ENCODE measurements around the gene ADCY5.

Gene ADCY5

DNA sequence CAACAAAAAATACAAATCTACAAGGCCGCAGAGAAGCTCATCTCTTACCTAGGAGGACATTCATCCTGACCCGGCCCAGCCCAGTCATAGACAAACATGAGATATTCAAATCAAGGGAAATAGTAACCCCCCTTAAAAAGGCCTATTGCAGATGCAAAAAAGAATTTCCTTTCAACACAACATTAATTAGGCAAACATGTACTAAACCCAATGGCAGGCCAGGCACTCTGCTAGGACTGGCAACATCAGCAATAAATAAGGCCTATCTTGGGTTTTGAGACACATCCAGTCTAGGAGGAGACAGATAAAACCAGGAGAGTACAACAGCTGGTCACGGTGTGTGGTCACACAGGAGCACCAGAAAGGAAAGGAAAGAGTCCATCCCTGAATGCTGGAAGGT, 61.4 kb downstream of the ADCY5 start:
- TF ChIP-seq FOXP2 (optimal IDR thresholded peaks at IDR 0.05; ENCODE audit: borderline replicate concordance, extremely low read depth, extremely low read length, insufficient read depth) (no peak), SIN3A (IDR thresholded peaks at IDR 0.05; ENCODE audit: borderline replicate concordance, insufficient read depth, low read length) (no peak), POLR2AphosphoS5 (IDR thresholded peaks at IDR 0.05; ENCODE audit: low read depth, low read length) (no peak)
- TF ChIP-seq, protein P1, sequence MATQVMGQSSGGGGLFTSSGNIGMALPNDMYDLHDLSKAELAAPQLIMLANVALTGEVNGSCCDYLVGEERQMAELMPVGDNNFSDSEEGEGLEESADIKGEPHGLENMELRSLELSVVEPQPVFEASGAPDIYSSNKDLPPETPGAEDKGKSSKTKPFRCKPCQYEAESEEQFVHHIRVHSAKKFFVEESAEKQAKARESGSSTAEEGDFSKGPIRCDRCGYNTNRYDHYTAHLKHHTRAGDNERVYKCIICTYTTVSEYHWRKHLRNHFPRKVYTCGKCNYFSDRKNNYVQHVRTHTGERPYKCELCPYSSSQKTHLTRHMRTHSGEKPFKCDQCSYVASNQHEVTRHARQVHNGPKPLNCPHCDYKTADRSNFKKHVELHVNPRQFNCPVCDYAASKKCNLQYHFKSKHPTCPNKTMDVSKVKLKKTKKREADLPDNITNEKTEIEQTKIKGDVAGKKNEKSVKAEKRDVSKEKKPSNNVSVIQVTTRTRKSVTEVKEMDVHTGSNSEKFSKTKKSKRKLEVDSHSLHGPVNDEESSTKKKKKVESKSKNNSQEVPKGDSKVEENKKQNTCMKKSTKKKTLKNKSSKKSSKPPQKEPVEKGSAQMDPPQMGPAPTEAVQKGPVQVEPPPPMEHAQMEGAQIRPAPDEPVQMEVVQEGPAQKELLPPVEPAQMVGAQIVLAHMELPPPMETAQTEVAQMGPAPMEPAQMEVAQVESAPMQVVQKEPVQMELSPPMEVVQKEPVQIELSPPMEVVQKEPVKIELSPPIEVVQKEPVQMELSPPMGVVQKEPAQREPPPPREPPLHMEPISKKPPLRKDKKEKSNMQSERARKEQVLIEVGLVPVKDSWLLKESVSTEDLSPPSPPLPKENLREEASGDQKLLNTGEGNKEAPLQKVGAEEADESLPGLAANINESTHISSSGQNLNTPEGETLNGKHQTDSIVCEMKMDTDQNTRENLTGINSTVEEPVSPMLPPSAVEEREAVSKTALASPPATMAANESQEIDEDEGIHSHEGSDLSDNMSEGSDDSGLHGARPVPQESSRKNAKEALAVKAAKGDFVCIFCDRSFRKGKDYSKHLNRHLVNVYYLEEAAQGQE (IDR thresholded peaks at IDR 0.05; ENCODE audit: insufficient read depth in 1 of 2, low read depth in 2 of 2, low read length in 2 of 2) = no peak

DNA sequence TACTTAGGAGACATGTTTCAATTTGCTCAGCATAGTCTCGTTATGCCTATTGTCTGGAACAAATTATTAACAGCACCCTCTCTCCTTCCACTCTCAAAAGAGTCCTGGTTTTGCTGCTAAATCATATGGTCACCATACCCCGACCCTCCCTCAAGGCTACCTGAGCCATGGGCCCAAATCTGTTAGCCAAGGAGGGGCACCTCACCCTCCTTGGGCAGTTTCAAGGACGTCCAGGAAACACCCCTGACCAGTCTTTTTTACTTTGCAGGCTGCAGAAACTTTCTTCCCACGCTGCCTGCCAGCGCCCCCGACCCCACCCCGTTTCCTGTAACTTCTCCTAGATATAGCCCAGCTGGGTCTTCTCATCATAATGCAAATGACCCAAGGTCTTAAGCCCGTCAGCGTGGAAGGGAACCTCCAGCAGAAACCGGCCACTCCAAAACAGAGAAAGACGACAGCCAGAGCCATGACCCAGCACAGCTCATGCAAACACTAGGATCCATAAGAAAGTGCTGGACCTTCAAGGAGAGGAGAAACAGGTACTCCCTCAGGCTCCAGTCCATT, 62.3 kb downstream of the ADCY5 start:
- TF ChIP-seq SIN3A (IDR thresholded peaks at IDR 0.05; ENCODE audit: borderline replicate concordance, insufficient read depth, low read length) (no peak), FOXP2 (optimal IDR thresholded peaks at IDR 0.05; ENCODE audit: borderline replicate concordance, extremely low read depth, extremely low read length, insufficient read depth) (no peak), TAF1 (IDR thresholded peaks at IDR 0.05; ENCODE audit: borderline replicate concordance, insufficient read depth, low read length) (no peak), POLR2AphosphoS5 (IDR thresholded peaks at IDR 0.05; ENCODE audit: low read depth, low read length) (no peak)
- TF ChIP-seq, protein P1 (IDR thresholded peaks at IDR 0.05; ENCODE audit: insufficient read depth in 1 of 2, low read depth in 2 of 2, low read length in 2 of 2) = no peak

DNA sequence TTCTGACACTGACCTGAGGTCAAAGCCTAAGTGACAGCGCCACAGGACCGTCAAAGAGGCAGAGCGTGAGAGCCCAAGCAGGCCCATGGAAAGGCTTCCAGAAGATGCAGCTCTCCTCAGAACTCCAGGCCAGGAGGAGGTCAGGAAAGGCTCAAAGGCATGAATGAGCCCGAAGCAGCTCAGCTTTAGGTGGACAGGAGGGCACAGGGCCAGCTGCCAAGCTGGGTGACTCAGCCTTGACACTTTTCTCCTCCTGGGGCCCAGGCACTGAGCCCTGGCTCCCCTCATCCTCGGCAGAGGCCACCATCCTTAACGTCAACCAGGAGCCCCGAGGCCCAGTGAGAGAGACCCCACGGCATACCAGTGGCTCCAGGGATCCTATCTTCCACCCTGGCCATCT, 62.9 kb downstream of the ADCY5 start:
- TF ChIP-seq POLR2AphosphoS5 (IDR thresholded peaks at IDR 0.05; ENCODE audit: low read depth, low read length) (no peak), TAF1 (IDR thresholded peaks at IDR 0.05; ENCODE audit: borderline replicate concordance, insufficient read depth, low read length) (no peak), SIN3A (IDR thresholded peaks at IDR 0.05; ENCODE audit: borderline replicate concordance, insufficient read depth, low read length) (no peak), FOXP2 (optimal IDR thresholded peaks at IDR 0.05; ENCODE audit: borderline replicate concordance, extremely low read depth, extremely low read length, insufficient read depth) (no peak)
- TF ChIP-seq, protein P1 (IDR thresholded peaks at IDR 0.05; ENCODE audit: insufficient read depth in 1 of 2, low read depth in 2 of 2, low read length in 2 of 2) = no peak

DNA sequence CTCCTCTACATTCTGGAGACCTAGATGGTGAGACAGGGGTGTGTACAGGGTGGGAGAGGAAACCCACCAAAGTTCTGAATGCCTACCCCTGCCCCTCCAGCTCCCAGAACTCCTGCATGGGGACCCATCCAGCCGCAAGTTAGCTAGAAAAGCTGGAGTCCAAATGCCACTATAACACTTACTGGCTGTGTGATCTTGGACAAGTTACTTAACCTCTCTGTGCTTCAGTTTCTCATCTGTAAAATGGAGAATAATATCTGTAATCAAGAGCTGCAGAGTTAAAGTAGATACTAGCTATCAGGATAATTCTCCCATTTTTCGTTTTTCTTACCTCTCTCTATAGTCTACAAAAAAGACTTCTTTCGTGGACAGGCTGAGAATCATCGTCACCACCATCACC, 63.4 kb downstream of the ADCY5 start:
- TF ChIP-seq TAF1 (IDR thresholded peaks at IDR 0.05; ENCODE audit: borderline replicate concordance, insufficient read depth, low read length) (no peak), POLR2AphosphoS5 (IDR thresholded peaks at IDR 0.05; ENCODE audit: low read depth, low read length) (no peak)

DNA sequence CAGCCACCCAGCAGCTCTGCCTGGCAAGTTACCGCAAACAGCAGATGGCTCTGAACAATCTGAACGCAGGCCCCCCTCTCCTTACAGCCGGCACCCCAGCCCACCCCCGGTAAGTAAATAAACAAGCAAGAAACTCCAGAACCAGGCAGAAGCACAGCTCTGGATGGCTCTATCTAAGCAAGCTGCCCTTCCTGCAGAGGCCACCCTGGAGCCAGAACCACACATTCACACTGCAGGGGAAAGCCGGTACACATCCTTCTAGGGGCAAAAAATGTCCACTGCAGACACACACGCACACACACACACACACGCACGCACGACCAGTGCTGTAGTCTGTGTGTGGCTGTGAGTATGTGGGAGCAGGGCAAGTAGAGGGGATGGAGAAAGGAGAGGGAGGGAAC, 63.9 kb downstream of the ADCY5 start:
- TF ChIP-seq POLR2AphosphoS5 (IDR thresholded peaks at IDR 0.05; ENCODE audit: low read depth, low read length) (no peak), TAF1 (IDR thresholded peaks at IDR 0.05; ENCODE audit: borderline replicate concordance, insufficient read depth, low read length) (no peak), FOXP2 (optimal IDR thresholded peaks at IDR 0.05; ENCODE audit: borderline replicate concordance, extremely low read depth, extremely low read length, insufficient read depth) (no peak), SIN3A (IDR thresholded peaks at IDR 0.05; ENCODE audit: borderline replicate concordance, insufficient read depth, low read length) (no peak)
- TF ChIP-seq, protein P1 (IDR thresholded peaks at IDR 0.05; ENCODE audit: insufficient read depth in 1 of 2, low read depth in 2 of 2, low read length in 2 of 2) = no peak

All from PFSK-1 (cell line).